Activated T-cell treated with anti-CD3 and anti-CD28 coated beads, Interleukin-2, amount 50 U/mL, for 48 hours (primary cell): ENCODE measurements around the gene LRMDA.

Experiments
- DNase-seq, 2 experiments: peaks; one replicate each; pipeline ENCODE4 v3.0.0-alpha.2; 2020

LRMDA gene

GRCh38 chr10:75681334-75681733 is 249.9 kb downstream of the LRMDA start:
- DNase-seq = no peak

- no peak for DNase-seq
Measured at GRCh38 chr10:75682649-75683557, 251.5 kb downstream of the LRMDA start.

GRCh38 chr10:75685187-75685586 is 253.8 kb downstream of the LRMDA start:
- DNase-seq = no peak

GRCh38 chr10:75688506-75689300 is 257.3 kb downstream of the LRMDA start:
- DNase-seq = no peak

GRCh38 chr10:75693489-75693888 is 262.1 kb downstream of the LRMDA start:
- DNase-seq = no peak

- no peak for DNase-seq
Measured at GRCh38 chr10:75694269-75694668, 262.8 kb downstream of the LRMDA start.

- no peak for DNase-seq
Measured at GRCh38 chr10:75694790-75695189, 263.4 kb downstream of the LRMDA start.

- no peak for DNase-seq
Measured at GRCh38 chr10:75695994-75696393, 264.6 kb downstream of the LRMDA start.

GRCh38 chr10:75696536-75696935 is 265.1 kb downstream of the LRMDA start:
- DNase-seq = no peak

- no peak for DNase-seq
Measured at GRCh38 chr10:75703191-75703854, 271.9 kb downstream of the LRMDA start.

GRCh38 chr10:75705426-75705825 is 274.0 kb downstream of the LRMDA start:
- no peak for DNase-seq

- DNase-seq = no peak
Measured at GRCh38 chr10:75707080-75707840, 275.8 kb downstream of the LRMDA start.

GRCh38 chr10:75708060-75708459 is 276.6 kb downstream of the LRMDA start:
- DNase-seq = no peak

GRCh38 chr10:75709245-75709644 is 277.8 kb downstream of the LRMDA start:
- no peak for DNase-seq

GRCh38 chr10:75709811-75710210 is 278.4 kb downstream of the LRMDA start:
- DNase-seq = no peak

- no peak for DNase-seq
Measured at GRCh38 chr10:75712242-75712880, 280.9 kb downstream of the LRMDA start.

GRCh38 chr10:75716506-75716905 is 285.1 kb downstream of the LRMDA start:
- DNase-seq = no peak

GRCh38 chr10:75717126-75717916 is 285.9 kb downstream of the LRMDA start:
- DNase-seq = no peak

- no peak for DNase-seq
Measured at GRCh38 chr10:75718991-75719390, 287.6 kb downstream of the LRMDA start.

GRCh38 chr10:75720157-75720556 is 288.7 kb downstream of the LRMDA start:
- DNase-seq = no peak

- DNase-seq = no peak
Measured at GRCh38 chr10:75722020-75722419, 290.6 kb downstream of the LRMDA start.
